HG02678 (cell line): ENCODE measurements around the gene LTBP3.

ENCODE experiments used
- ATAC-seq: cut with Tn5 transposase; IDR thresholded peaks from one replicate; pipeline ENCODE4 v1.9.1; 2021; ENCODE audit warnings: mild to moderate bottlenecking, moderate library complexity; ENCODE audit not compliant: unreplicated experiment

The LTBP3 gene

GRCh38 chr11:65555693-65556231 lies 2.4 kb downstream of the LTBP3 start:
- no peak for ATAC-seq

GRCh38 chr11:65554842-65555430 lies 3.2 kb downstream of the LTBP3 start:
- no peak for ATAC-seq

GRCh38 chr11:65554057-65554818 lies 3.9 kb downstream of the LTBP3 start:
- no peak for ATAC-seq

- ATAC-seq: no peak
Observed at GRCh38 chr11:65553301-65554001, 4.7 kb downstream of the LTBP3 start.

GRCh38 chr11:65552388-65552951 lies 5.7 kb downstream of the LTBP3 start:
- ATAC-seq: peak; percentile 9

- ATAC-seq: peak; percentile 76
Observed at GRCh38 chr11:65551572-65552387, 6.4 kb downstream of the LTBP3 start.

- ATAC-seq: no peak
Observed at GRCh38 chr11:65549096-65549495, 9.1 kb downstream of the LTBP3 start.

- no peak for ATAC-seq
Observed at GRCh38 chr11:65548395-65548794, 9.8 kb downstream of the LTBP3 start.

- ATAC-seq: no peak
Observed at GRCh38 chr11:65547446-65548125, 10.6 kb downstream of the LTBP3 start.

GRCh38 chr11:65546217-65546958 lies 11.8 kb downstream of the LTBP3 start:
- ATAC-seq: peak; percentile 73

- ATAC-seq: no peak
Observed at GRCh38 chr11:65545853-65546216, 12.3 kb downstream of the LTBP3 start.

GRCh38 chr11:65542738-65543390 lies 15.3 kb downstream of the LTBP3 start:
- ATAC-seq: no peak

- no peak for ATAC-seq
Observed at GRCh38 chr11:65541093-65541982, 16.8 kb downstream of the LTBP3 start.

- ATAC-seq: peak; percentile 67
Observed at GRCh38 chr11:65540290-65541092, 17.7 kb downstream of the LTBP3 start.

- ATAC-seq: peak; percentile 63
Observed at GRCh38 chr11:65539744-65540289, 18.3 kb downstream of the LTBP3 start.

- ATAC-seq: no peak
Observed at GRCh38 chr11:65538915-65539743, 19.0 kb downstream of the LTBP3 start.
